Testis (tissue), 3 donors: ENCODE measurements around the gene DCAKD. TPM values are rescaled to one million over a fixed set of nuclear protein-coding genes. Genes with fewer than 3 reads are reported as not detected.

Experiments
- DNase-seq: peaks from one replicate; pipeline ENCODE4 v3.0.0-alpha.2; 2019
- H3K27ac ChIP-seq, 2 donors: fragments of 200-600 bp; sonication (generic); one replicate each; pipeline ENCODE4 v1.5.1; 2019
- H3K27me3 ChIP-seq: fragments of 200-600 bp; sonication (generic); one replicate; pipeline ENCODE4 v1.5.1; 2019
- H3K36me3 ChIP-seq: fragments of 200-600 bp; sonication (generic); one replicate; pipeline ENCODE4 v1.5.1; 2017; ENCODE audit warnings: low read depth; ENCODE audit errors: missing control alignments
- H3K4me1 ChIP-seq: fragments of 200-600 bp; sonication (generic); one replicate; pipeline ENCODE4 v1.5.1; 2019
- H3K4me3 ChIP-seq, 2 donors: fragments of 200-600 bp; sonication (generic); one replicate each; pipeline ENCODE4 v1.5.1; 2017 to 2019
- H3K9me3 ChIP-seq: fragments of 200-600 bp; sonication (generic); one replicate; pipeline ENCODE4 v1.5.1; 2017
- POLR2A ChIP-seq: fragments of 450-650 bp; IDR thresholded peaks from one replicate; pipeline ENCODE4 v1.6.1; 2017; ENCODE audit warnings: antibody characterized with exemption, mild to moderate bottlenecking, moderate library complexity
- WGBS, 2 donors: methylation state at CpG; one replicate each; pipeline ENCODE4 v1.1.5; 2018; 5-methylcytosine and 5-hydroxymethylcytosine counted together
- intact Hi-C: fragments of 100-400 bp; cut with DNase I; formaldehyde crosslinking; loops from one replicate; pipeline ENCODE4 v1.15.1; 2023; ENCODE audit warnings: low total_unique reads
- polyA plus RNA-seq: library from polyadenylated mRNA; stranded (reverse); fragments of 350-450 nt; fragmentation: Illumina TruSeq; extraction: RNeasy Lipid Tissue Mini Kit (QIAGEN cat#74804); gene quantifications from one replicate; pipeline ENCODE4 v1.2.3, GENCODE V29; 2014; ENCODE audit warnings: low read depth, low replicate concordance; ENCODE audit not compliant: insufficient read depth
- total RNA-seq, 2 donors: library from RNA; depleted of rRNA; stranded (reverse); fragments of >200 nt; gene quantifications; one replicate each; pipeline ENCODE4 v1.2.3, GENCODE V29; 2016
- TF ChIP-seq, protein P1 (sequence below), 3 experiments: fragments of 450-650 bp in 2 of 3; fragments of 200-600 bp in 1 of 3; sonication (generic) in 1 of 3; IDR thresholded peaks; one replicate each; pipeline ENCODE4 v1.5.1; 2016 to 2019; ENCODE audit warnings: antibody characterized with exemption in 3 of 3, mild to moderate bottlenecking in 2 of 3, moderate library complexity in 1 of 3

Gene DCAKD
- total and polyA plus RNA-seq, 3 donors from 2014 or later = 33.2 to 72.5 (median 63.1) TPM

DNA sequence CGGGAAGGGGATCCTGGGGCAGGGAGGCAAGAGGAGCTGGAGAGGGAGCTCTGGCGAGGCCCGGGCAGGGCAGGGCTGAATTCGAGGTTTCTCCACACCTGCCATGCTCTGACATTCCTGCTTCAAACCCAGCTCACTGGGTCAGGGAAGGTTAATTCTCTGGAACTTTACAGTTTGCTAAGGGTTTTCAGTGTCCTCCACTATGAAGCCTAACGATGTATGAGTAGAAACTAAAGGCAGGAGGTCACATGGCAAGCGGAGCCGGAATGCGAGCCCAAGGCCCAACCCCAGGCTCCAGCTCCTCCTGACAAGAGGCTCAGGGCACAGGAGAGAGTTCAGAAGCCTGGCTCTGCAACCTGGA, 29.2 kb downstream of the DCAKD start:
- peak; percentile 44 for DNase-seq
- intact Hi-C loops = loop anchor here (5.0 kb wide), 1 partner anchor 100 kb away; no protein-coding TSS in a partner anchor
- H3K4me3 ChIP-seq = peak overlapping the region; percentile 39 to 44
- peaks cover 34% of the 10 kb centered on the region for H3K4me1 ChIP-seq
- no peaks in the 10 kb centered on the region for H3K27me3 ChIP-seq
- no peak for TF ChIP-seq POLR2A
- TF ChIP-seq, protein P1, sequence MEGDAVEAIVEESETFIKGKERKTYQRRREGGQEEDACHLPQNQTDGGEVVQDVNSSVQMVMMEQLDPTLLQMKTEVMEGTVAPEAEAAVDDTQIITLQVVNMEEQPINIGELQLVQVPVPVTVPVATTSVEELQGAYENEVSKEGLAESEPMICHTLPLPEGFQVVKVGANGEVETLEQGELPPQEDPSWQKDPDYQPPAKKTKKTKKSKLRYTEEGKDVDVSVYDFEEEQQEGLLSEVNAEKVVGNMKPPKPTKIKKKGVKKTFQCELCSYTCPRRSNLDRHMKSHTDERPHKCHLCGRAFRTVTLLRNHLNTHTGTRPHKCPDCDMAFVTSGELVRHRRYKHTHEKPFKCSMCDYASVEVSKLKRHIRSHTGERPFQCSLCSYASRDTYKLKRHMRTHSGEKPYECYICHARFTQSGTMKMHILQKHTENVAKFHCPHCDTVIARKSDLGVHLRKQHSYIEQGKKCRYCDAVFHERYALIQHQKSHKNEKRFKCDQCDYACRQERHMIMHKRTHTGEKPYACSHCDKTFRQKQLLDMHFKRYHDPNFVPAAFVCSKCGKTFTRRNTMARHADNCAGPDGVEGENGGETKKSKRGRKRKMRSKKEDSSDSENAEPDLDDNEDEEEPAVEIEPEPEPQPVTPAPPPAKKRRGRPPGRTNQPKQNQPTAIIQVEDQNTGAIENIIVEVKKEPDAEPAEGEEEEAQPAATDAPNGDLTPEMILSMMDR (IDR thresholded peaks at IDR 0.05) = peak in 1 of 3 experiments; percentile 8
- 31 to 58% methylated on average over 8 of the region's 8 CpGs for WGBS, 2 donors
- peak overlapping the region; percentile 55 to 79 for H3K27ac ChIP-seq
- no peaks in the 10 kb centered on the region for H3K9me3 ChIP-seq
- no peaks in the 10 kb centered on the region for H3K36me3 ChIP-seq

DNA sequence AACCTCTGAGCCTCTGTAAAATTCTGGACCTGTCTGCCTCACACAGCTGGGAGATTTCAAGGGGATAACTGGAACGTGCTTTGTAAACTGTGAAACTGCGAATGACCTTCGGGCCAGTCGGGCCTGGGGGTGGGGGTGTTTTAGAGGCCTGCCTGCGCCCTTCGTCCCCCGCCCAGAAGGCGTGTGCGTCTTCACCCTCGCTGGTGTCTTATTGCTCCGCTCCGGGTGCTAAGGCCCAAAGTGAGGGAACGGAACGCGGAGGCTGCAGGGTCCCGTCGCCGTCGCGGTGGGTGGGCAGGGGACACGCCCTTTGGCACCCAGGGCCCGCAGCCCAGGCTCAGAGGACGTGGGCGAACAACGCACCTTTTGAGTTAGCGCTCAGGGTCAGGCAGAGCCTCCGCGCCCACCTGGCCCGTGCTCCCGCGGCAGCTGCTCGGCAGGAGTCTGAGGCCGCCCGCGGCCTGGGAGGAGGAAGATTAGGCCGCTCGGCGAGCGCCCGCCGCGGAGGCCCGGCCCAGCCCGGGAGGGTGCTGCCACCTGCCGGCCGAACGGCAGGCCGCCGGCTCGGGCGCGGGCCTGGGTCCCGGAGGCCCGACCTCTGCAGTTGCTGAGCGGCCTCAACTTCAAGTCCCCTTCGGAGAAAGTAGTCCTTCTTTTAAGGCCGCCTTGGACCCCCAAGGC, 29.7 kb downstream of the DCAKD start:
- H3K4me1 ChIP-seq = peaks cover 34% of the 10 kb centered on the region
- DNase-seq = peak; percentile 60
- WGBS, 2 donors = 1 to 5% methylated on average over 17 to 57 of the region's 57 CpGs
- TF ChIP-seq, protein P1 (IDR thresholded peaks at IDR 0.05) = peak; percentile 85 to 93 (median 88)
- no peak for TF ChIP-seq POLR2A
- no peaks in the 10 kb centered on the region for H3K36me3 ChIP-seq
- H3K4me3 ChIP-seq = peak overlapping the region; percentile 39 to 44
- H3K27ac ChIP-seq = peak overlapping the region; percentile 55 to 79
- H3K9me3 ChIP-seq = no peaks in the 10 kb centered on the region
- H3K27me3 ChIP-seq = no peaks in the 10 kb centered on the region
- intact Hi-C loops = loop anchor here (5.0 kb wide), 1 partner anchor 99 kb away; no protein-coding TSS in a partner anchor

DNA sequence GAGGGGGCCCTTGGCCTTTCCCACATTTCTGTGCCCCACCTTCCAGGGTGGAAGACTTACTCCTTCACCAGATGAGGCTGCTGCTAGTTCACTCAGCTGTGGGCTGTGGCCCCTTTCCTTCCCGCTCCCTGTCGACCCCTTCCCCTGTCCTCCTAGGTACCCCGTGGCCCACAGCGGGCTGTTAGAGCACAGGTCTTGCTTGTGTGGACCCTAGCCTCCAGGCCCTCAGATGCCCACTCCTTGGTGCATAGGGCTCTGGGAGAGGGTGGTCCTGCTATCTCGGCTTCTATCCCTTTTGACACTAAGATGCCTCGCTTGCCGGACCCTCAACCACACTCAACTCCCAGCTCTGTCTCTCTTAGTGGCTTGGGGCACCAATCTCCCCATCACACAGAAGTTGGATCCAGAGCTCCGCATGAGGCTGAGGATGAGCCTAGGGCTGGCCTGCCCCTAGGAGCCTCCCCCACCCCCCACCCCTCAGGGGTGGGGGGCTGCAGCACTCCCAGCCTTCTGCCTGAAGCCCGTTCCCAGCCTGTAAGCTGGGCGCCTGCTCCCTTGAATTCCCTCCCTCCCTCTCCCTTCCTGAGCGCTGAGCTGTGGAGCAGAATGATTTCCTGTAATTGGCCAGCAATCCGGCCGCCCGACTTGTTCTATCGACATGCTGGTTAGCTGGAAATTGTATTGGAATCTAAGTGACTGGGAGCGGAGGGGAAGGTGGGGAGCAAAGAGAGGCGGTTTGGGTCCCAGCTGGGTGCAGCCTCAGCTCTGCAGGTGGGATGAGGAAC, 30.9 kb downstream of the DCAKD start:
- intact Hi-C loops = loop anchor here (5.0 kb wide), 1 partner anchor 98 kb away; no protein-coding TSS in a partner anchor
- Histone ChIP-seq H3K27ac (no peak overlapping the region), H3K4me3 (no peak overlapping the region), H3K9me3 (no peaks in the 10 kb centered on the region), H3K36me3 (no peaks in the 10 kb centered on the region), H3K4me1 (peaks cover 34% of the 10 kb centered on the region), H3K27me3 (no peaks in the 10 kb centered on the region)
- TF ChIP-seq, protein P1 (IDR thresholded peaks at IDR 0.05) = no peak
- no peak for TF ChIP-seq POLR2A
- 52 to 54% methylated on average over 10 to 17 of the region's 17 CpGs for WGBS, 2 donors
- DNase-seq = peak; percentile 48

DNA sequence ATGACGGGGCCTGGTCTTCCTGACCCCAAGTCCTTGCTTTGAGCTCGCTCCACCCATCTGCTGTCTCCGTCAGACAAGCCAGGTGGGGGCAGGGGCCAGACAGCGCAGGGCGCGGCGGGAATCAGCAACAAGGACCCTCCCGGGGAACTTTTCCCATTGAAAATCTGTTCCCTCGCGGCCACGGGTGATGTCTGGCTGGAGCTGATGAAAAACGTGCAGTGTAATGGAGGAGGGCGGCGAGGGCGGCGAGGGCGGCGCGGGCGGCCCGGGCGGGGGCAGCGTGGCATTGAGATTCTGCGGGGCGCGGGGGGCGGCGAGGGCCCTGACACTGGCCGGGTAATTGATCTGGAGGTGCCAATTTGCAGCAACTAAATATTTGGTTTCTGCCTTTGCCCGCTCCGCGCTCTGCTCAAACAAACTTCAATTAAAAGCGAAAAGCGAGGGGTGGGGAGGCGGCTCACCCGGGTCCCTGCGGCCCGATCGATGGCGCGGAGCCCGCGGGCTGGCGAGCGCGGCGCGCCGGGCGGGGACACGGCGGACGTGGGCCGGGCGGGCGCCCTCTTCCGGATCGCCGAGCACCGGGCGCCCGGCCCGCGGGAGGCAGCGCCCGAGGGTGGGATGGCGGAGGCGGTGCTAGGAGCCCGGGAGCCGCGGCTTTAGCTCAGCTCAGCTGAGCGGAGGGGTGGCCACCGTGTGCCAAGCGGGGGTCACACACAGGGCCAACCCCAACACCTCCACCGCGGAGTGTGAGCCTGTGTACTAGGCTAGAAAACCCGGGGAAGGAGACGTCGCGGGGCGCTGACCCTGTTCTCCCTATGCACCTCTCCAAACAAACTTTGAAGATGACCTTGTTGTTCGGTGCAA, 32.4 kb downstream of the DCAKD start:
- peaks cover 34% of the 10 kb centered on the region for H3K4me1 ChIP-seq
- 3 to 4% methylated on average over 9 to 75 of the region's 82 CpGs for WGBS, 2 donors
- peak; percentile 35 for DNase-seq
- H3K36me3 ChIP-seq = no peaks in the 10 kb centered on the region
- intact Hi-C loops = loop anchor here (10.0 kb wide), 1 partner anchor 244 kb away; no protein-coding TSS in a partner anchor
- H3K27me3 ChIP-seq = no peaks in the 10 kb centered on the region
- H3K27ac ChIP-seq = no peak overlapping the region
- no peak for TF ChIP-seq POLR2A
- TF ChIP-seq, protein P1 (IDR thresholded peaks at IDR 0.05) = peak; percentile 13 to 44 (median 34)
- H3K4me3 ChIP-seq = peak overlapping the region; percentile 43 to 56
- no peaks in the 10 kb centered on the region for H3K9me3 ChIP-seq
